Thoracic aorta (tissue), 2 donors: ENCODE results near the gene PBX3. TPM values are rescaled to one million over a fixed set of nuclear protein-coding genes. Genes with fewer than 3 reads are reported as not detected.

Experiments
- ATAC-seq: fragments of 150-250 bp; one replicate; pipeline ENCODE4 v1.8.0; 2017; ENCODE audit warnings: low read depth; ENCODE audit not compliant: insufficient number of reproducible peaks, low FRiP score
- DNase-seq: peaks from one replicate; pipeline ENCODE4 v3.0.0-alpha.2; 2020; ENCODE audit warnings: low spot score
- H3K27ac ChIP-seq, 2 donors: fragments of 200-600 bp; sonication (generic); 1 replicate in 1 of 2; 2 replicates in 1 of 2; pipeline ENCODE4 v1.5.1; 2016; ENCODE audit warnings: mild to moderate bottlenecking in 2 of 2, moderate library complexity in 2 of 2
- H3K27me3 ChIP-seq: fragments of 200-600 bp; sonication (generic); replicated peaks from 2 replicates; pipeline ENCODE4 v1.6.0; 2016; ENCODE audit warnings: mild to moderate bottlenecking; ENCODE audit not compliant: insufficient read depth
- H3K36me3 ChIP-seq: fragments of 200-600 bp; sonication (generic); one replicate; pipeline ENCODE4 v1.5.1; 2016
- H3K4me1 ChIP-seq, 2 donors: fragments of 200-600 bp; sonication (generic); 1 replicate in 1 of 2; 2 replicates in 1 of 2; pipeline versions ENCODE4 v1.5.1 to v1.6.0; 2016; ENCODE audit warnings: low read depth in 2 of 2, mild to moderate bottlenecking in 1 of 2; ENCODE audit not compliant: control insufficient read depth in 1 of 2
- H3K4me3 ChIP-seq: fragments of 200-600 bp; sonication (generic); 2 replicates; pipeline ENCODE4 v1.5.1; 2016; ENCODE audit warnings: mild to moderate bottlenecking
- H3K9me3 ChIP-seq: fragments of 200-600 bp; sonication (generic); 2 replicates; pipeline ENCODE4 v1.5.1; 2016
- total RNA-seq, 2 donors: library from RNA; depleted of rRNA; stranded (reverse); fragments of >200 nt; gene quantifications; one replicate each; pipeline versions ENCODE4 v1.1.0 to v1.2.3, GENCODE V29; 2016
- TF ChIP-seq, protein P1 (sequence below): fragments of 200-600 bp; sonication (generic); IDR thresholded peaks from one replicate; pipeline ENCODE4 v1.5.1; 2019; ENCODE audit warnings: antibody characterized with exemption

Gene PBX3
- total RNA-seq, 2 donors from 2014 or later, result 23.9 to 34.8 TPM

DNA sequence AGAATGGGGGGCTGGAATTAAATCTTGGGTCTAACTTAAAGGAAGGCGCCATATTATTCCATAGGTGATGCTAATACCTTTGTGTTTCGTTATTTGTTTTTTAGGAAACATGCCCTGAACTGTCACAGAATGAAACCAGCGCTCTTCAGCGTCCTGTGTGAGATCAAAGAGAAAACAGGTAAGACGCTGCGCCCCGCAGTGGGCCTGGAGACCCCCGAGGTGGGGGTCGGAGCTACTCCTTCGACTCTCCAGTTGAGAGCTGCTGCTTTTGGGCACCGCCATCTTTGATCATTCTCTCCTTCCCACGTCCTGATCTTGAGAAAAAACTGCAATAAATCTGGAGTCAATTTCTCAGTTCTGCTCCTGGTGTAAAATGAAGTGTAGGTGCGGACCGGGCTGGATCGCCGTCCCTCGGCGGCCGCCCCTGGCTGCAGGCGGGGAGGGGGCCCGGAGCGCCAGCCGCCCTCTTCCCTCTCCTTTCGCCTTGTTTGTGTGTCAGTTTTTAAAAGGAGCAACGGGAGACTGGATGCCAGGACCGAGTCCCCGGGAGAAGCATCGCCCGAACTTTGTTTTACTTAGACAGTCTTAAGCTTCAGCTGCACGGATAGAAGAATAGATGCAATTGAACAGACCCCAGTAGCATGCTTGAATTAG is 1.4 kb downstream of the PBX3 start:
- Histone ChIP-seq H3K9me3 (no peaks in the 10 kb centered on the region), H3K4me3 (peak overlapping the region; percentile 97), H3K27ac (peak overlapping the region; percentile 75 to 81), H3K27me3 (no peaks in the 10 kb centered on the region), H3K36me3 (no peaks in the 10 kb centered on the region), H3K4me1 (peaks cover 10 to 13% of the 10 kb centered on the region in 2 donors)
- no peak for ATAC-seq
- DNase-seq, result no peak
- TF ChIP-seq, protein P1, sequence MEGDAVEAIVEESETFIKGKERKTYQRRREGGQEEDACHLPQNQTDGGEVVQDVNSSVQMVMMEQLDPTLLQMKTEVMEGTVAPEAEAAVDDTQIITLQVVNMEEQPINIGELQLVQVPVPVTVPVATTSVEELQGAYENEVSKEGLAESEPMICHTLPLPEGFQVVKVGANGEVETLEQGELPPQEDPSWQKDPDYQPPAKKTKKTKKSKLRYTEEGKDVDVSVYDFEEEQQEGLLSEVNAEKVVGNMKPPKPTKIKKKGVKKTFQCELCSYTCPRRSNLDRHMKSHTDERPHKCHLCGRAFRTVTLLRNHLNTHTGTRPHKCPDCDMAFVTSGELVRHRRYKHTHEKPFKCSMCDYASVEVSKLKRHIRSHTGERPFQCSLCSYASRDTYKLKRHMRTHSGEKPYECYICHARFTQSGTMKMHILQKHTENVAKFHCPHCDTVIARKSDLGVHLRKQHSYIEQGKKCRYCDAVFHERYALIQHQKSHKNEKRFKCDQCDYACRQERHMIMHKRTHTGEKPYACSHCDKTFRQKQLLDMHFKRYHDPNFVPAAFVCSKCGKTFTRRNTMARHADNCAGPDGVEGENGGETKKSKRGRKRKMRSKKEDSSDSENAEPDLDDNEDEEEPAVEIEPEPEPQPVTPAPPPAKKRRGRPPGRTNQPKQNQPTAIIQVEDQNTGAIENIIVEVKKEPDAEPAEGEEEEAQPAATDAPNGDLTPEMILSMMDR, result no peak

DNA sequence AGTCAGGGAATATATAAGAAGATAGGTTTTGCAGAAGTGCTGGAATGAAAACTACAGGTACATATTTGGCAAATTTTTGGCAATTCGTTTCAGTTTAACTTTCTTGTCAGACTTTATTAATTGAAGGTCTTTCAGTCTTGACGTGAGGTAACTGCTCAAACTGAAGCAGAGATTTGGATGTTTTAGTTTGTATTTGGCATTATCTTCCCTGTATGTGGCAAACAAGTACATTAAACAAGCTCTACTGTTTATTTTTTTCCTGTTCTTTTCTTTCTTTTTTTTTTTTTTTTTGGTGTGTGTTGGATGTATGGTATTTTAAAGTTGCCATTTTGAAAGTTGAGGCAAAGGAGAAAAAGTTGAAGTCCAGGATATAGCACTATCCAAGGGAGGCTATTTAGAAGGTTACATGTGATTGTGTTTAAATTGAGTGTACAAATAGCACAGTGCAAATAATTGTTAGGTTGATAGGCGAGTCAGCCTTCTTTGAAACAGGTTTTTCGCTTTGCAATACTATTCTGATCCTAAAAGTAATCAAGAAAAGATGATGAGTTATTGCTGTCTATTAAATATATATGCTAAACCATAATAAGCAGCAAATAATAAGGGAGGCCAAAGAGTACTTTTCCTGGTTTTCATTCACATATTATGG is 2.2 kb downstream of the PBX3 start:
- no peaks in the 10 kb centered on the region for H3K9me3 ChIP-seq
- ATAC-seq (no peak), DNase-seq (no peak)
- H3K27ac ChIP-seq, result no peak overlapping the region
- H3K27me3 ChIP-seq, result no peaks in the 10 kb centered on the region
- TF ChIP-seq, protein P1, result no peak
- H3K4me3 ChIP-seq, result peak overlapping the region; percentile 97
- no peaks in the 10 kb centered on the region for H3K36me3 ChIP-seq
- H3K4me1 ChIP-seq, result peaks cover 10 to 13% of the 10 kb centered on the region in 2 donors

DNA sequence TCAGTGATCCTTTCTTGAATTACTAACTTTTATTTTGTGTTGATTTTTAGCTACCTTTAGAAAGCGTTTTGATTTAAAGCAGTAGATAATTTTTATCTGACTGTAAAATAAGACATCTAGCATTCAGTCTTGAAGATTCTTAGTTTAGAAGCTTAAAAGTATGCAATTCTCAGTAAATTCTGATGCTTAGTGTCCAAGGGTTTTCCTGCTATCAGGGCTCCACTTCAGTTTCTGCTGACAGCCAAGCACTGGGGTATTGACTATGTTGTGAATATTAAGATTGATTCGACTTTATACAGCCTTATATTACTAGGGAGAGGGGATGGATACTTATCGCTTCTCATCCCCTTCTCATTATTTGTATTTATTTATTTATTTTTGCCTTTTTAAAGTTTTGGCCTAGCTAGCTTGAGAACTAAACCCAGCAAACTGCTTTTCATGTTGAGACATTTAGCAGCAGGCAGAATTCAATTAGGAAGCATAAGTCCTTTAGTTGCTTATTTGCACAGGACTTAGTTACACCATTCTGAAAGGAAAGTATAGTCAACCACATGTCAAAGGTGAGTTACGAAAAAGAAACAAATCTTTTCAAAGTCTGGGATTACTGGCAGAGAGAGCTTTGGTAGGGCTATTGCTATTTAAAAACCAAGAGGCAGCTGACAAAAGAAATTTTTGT is 2.9 kb downstream of the PBX3 start:
- no peak overlapping the region for H3K27ac ChIP-seq
- H3K9me3 ChIP-seq, result no peaks in the 10 kb centered on the region
- H3K27me3 ChIP-seq, result no peaks in the 10 kb centered on the region
- TF ChIP-seq, protein P1, result no peak
- DNase-seq, result no peak
- no peak for ATAC-seq
- peaks cover 10 to 13% of the 10 kb centered on the region in 2 donors for H3K4me1 ChIP-seq
- H3K36me3 ChIP-seq, result no peaks in the 10 kb centered on the region
- no peak overlapping the region for H3K4me3 ChIP-seq

DNA sequence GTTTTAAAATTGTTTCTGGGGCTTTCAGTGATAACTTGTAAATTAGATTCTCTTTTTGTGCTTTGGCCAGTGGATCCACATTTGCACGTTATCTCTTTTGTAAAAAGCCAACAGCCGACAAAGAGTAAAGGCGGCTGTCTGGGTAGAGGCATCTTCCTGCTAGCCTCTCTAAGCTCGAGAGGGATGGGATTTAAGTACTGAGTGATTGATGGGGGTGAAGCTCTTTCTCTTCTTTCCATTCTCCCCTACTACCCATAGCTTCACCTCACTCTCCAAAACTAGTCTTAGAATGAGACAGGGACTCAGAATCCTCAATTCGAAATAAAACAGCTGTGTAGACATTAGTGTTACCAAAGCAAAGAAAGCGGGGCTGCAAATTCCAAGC is 3.4 kb downstream of the PBX3 start:
- H3K36me3 ChIP-seq, result no peaks in the 10 kb centered on the region
- peaks cover 10 to 13% of the 10 kb centered on the region in 2 donors for H3K4me1 ChIP-seq
- H3K27me3 ChIP-seq, result no peaks in the 10 kb centered on the region
- TF ChIP-seq, protein P1, result no peak
- H3K4me3 ChIP-seq, result no peak overlapping the region
- no peak for DNase-seq
- no peak for ATAC-seq
- H3K9me3 ChIP-seq, result no peaks in the 10 kb centered on the region
- no peak overlapping the region for H3K27ac ChIP-seq

GRCh38 chr9:125752070-125752628 is 5.0 kb downstream of the PBX3 start:
- Histone ChIP-seq H3K9me3 (no peaks in the 10 kb centered on the region), H3K36me3 (no peaks in the 10 kb centered on the region), H3K27ac (no peak overlapping the region), H3K4me1 (peaks cover 10 to 13% of the 10 kb centered on the region in 2 donors), H3K27me3 (no peaks in the 10 kb centered on the region), H3K4me3 (no peak overlapping the region)
- ATAC-seq, result no peak
- TF ChIP-seq, protein P1, result no peak
- DNase-seq, result no peak
